Stimulated activated CD8-positive, alpha-beta memory T cell treated with anti-CD3 and anti-CD28 coated beads, Interleukin-4, amount 100 ng/mL, for 4 hours (primary cell): ENCODE results near the gene CLDND1.

ENCODE experiments used
- DNase-seq, 2 donors: peaks; one replicate each; pipeline ENCODE4 v3.0.0-alpha.2; 2020; ENCODE audit warnings: low read depth in 2 of 2, low spot score in 1 of 2

CLDND1 gene

GRCh38 chr3:98518816-98519215 is 3.9 kb downstream of the CLDND1 start:
- no peak for DNase-seq

GRCh38 chr3:98514948-98515347 is 7.8 kb downstream of the CLDND1 start:
- DNase-seq: no peak

- no peak for DNase-seq
Observed at GRCh38 chr3:98513736-98514135, 9.0 kb downstream of the CLDND1 start.

GRCh38 chr3:98513091-98513511 is 9.6 kb downstream of the CLDND1 start:
- DNase-seq: no peak

- no peak for DNase-seq
Observed at GRCh38 chr3:98512576-98512975, 10.1 kb downstream of the CLDND1 start.

- DNase-seq: no peak
Observed at GRCh38 chr3:98508582-98508981, 14.1 kb downstream of the CLDND1 start.

GRCh38 chr3:98504539-98504938 is 18.2 kb downstream of the CLDND1 start:
- DNase-seq: no peak

- no peak for DNase-seq
Observed at GRCh38 chr3:98501863-98502576, 20.7 kb downstream of the CLDND1 start.

GRCh38 chr3:98501270-98501669 is 21.4 kb downstream of the CLDND1 start:
- DNase-seq: no peak

GRCh38 chr3:98500019-98500418 is 22.7 kb downstream of the CLDND1 start:
- DNase-seq: no peak

GRCh38 chr3:98497381-98497780 is 25.3 kb downstream of the CLDND1 start, which contains the start of gene OR5K2:
Gene OR5K2, plus strand, starts transcription at chr3:98497681. Its CDS starts 0 bp downstream, at chr3:98497681.
- DNase-seq: no peak

- no peak for DNase-seq
Observed at GRCh38 chr3:98483626-98484025, 39.1 kb downstream of the CLDND1 start.

GRCh38 chr3:98482717-98483482 is 39.8 kb downstream of the CLDND1 start:
- no peak for DNase-seq
